OCI-LY7 (cell line): Measurements from ENCODE around the gene SKP2. TPM values are rescaled to one million over a fixed set of nuclear protein-coding genes. Genes with fewer than 3 reads are reported as not detected.

ENCODE experiments used
- BruUV-seq: library from RNA; stranded (reverse); fragments of 400-500 nt; replicated peaks from 2 replicates; lab custom pipeline; 2021; lab: Mats Ljungman, UMichigan
- CTCF ChIA-PET: fragments of 300-600 bp; sonication (Branson Sonifier 250); formaldehyde crosslinking; loops from one replicate; lab custom pipeline; 2022; ENCODE audit warnings: antibody characterized with exemption; ENCODE audit not compliant: unreplicated experiment; lab: Charles Lee
- POLR2A ChIA-PET: fragments of 300-600 bp; sonication (Branson Sonifier 250); formaldehyde crosslinking; loops from one replicate; lab custom pipeline; 2022; ENCODE audit warnings: antibody characterized with exemption; lab: Charles Lee
- DNase-seq: peaks from one replicate; pipeline ENCODE4 v3.0.0-alpha.2; 2015; ENCODE audit warnings: low spot score
- H2AFZ ChIP-seq: fragments of 200-600 bp; sonication (generic), shearing (Covaris generic); 2 replicates; pipeline ENCODE4 v1.6.1; 2014; ENCODE audit warnings: mild to moderate bottlenecking, antibody characterized with exemption, low read length, moderate library complexity
- H3K27ac ChIP-seq: fragments of 200-600 bp; sonication (generic); 2 replicates; pipeline ENCODE4 v1.5.1; 2014; ENCODE audit warnings: mixed run types, low read depth, mild to moderate bottlenecking, moderate library complexity, low read length, inconsistent platforms; ENCODE audit not compliant: poor library complexity, severe bottlenecking
- H3K36me3 ChIP-seq: fragments of 200-600 bp; sonication (generic); 2 replicates; pipeline ENCODE4 v1.6.1; 2014; ENCODE audit warnings: mild to moderate bottlenecking, antibody characterized with exemption, low read length, moderate library complexity, mixed read lengths; ENCODE audit not compliant: insufficient read depth
- H3K4me1 ChIP-seq: fragments of 200-600 bp; sonication (generic); 2 replicates; pipeline ENCODE4 v1.5.1; 2014; ENCODE audit warnings: mild to moderate bottlenecking, low read length; ENCODE audit not compliant: insufficient read depth, poor library complexity, severe bottlenecking
- H3K4me2 ChIP-seq: fragments of 200-600 bp; sonication (generic); 2 replicates; pipeline ENCODE4 v1.6.1; 2014; ENCODE audit warnings: mild to moderate bottlenecking, low read length
- H3K4me3 ChIP-seq: fragments of 200-600 bp; sonication (generic); 2 replicates; pipeline ENCODE4 v1.5.1; 2014; ENCODE audit warnings: mild to moderate bottlenecking, low read depth, low read length; ENCODE audit not compliant: poor library complexity, severe bottlenecking
- H3K79me2 ChIP-seq: fragments of 200-600 bp; sonication (generic); 2 replicates; pipeline ENCODE4 v1.6.1; 2016; ENCODE audit warnings: low read depth, mild to moderate bottlenecking, low read length, moderate library complexity, mixed read lengths; ENCODE audit not compliant: insufficient read depth
- H3K9me2 ChIP-seq: fragments of 200-600 bp; sonication (generic); 2 replicates; pipeline ENCODE4 v1.6.1; 2016; ENCODE audit warnings: mild to moderate bottlenecking, low read length, mixed read lengths; ENCODE audit not compliant: insufficient read depth
- H3K9me3 ChIP-seq: fragments of 200-600 bp; sonication (generic); 2 replicates; pipeline ENCODE4 v1.6.1; 2014; ENCODE audit warnings: mild to moderate bottlenecking, mixed run types, low read length, mixed read lengths
- H4K20me1 ChIP-seq: fragments of 200-600 bp; sonication (generic); 2 replicates; pipeline ENCODE4 v1.6.1; 2014; ENCODE audit warnings: mild to moderate bottlenecking, antibody characterized with exemption, low read length, moderate library complexity, mixed read lengths; ENCODE audit not compliant: insufficient read depth
- CTCF ChIP-seq: fragments of 200-600 bp; sonication (generic); conservative IDR thresholded peaks from 2 replicates; pipeline ENCODE4 v1.5.1; 2014; ENCODE audit warnings: mild to moderate bottlenecking, antibody characterized with exemption, low read length, moderate library complexity, mixed read lengths
- EZH2phosphoT487 ChIP-seq: fragments of 200-600 bp; sonication (generic); IDR thresholded peaks from 2 replicates; pipeline ENCODE4 v1.6.1; 2018; ENCODE audit warnings: low read depth, borderline replicate concordance, mild to moderate bottlenecking, mixed run types, antibody characterized with exemption, low read length, moderate library complexity, mixed read lengths
- intact Hi-C: fragments of 100-400 bp; cut with micrococcal nuclease; formaldehyde crosslinking; loops from one replicate; pipeline ENCODE4 v1.10.0; 2022; ENCODE audit not compliant: unreplicated experiment
- total RNA-seq, 2 experiments: library from RNA; depleted of rRNA in 1 of 2; stranded (reverse); fragments of >200 nt in 1 of 2; shearing (Covaris generic) in 1 of 2; gene quantifications; 2 replicates each; pipeline ENCODE4 v1.2.3, GENCODE V29; 2014 to 2022

The SKP2 gene
- total RNA-seq, 2 experiments from 2014 or later: 71.8 to 74.0 TPM

- TF ChIP-seq CTCF (no peak), EZH2phosphoT487 (no peak)
- Histone ChIP-seq H3K9me3 (no peaks in the 10 kb centered on the region), H3K36me3 (peaks cover 47% of the 10 kb centered on the region), H3K79me2 (no peaks in the 10 kb centered on the region), H4K20me1 (no peaks in the 10 kb centered on the region), H3K4me1 (no peaks in the 10 kb centered on the region), H2AFZ (no peak overlapping the region), H3K9me2 (no peaks in the 10 kb centered on the region), H3K4me3 (no peak overlapping the region), H3K27ac (no peak overlapping the region), H3K4me2 (no peak overlapping the region)
- POLR2A ChIA-PET: no interaction called here
- no peak for DNase-seq
- CTCF ChIA-PET: no interaction called here
- no TSS peak for BruUV-seq
- intact Hi-C loops: no loop called here
Observed at GRCh38 chr5:36108758-36109460, 43.0 kb upstream of the SKP2 start.

GRCh38 chr5:36111238-36111637 is 40.7 kb upstream of the SKP2 start:
- no TSS peak for BruUV-seq
- Histone ChIP-seq H3K4me1 (no peaks in the 10 kb centered on the region), H3K4me2 (no peak overlapping the region), H3K79me2 (no peaks in the 10 kb centered on the region), H3K9me2 (no peaks in the 10 kb centered on the region), H3K27ac (no peak overlapping the region), H2AFZ (no peak overlapping the region), H3K4me3 (no peak overlapping the region), H3K36me3 (peaks cover 47% of the 10 kb centered on the region), H3K9me3 (no peaks in the 10 kb centered on the region), H4K20me1 (no peaks in the 10 kb centered on the region)
- POLR2A ChIA-PET: no interaction called here
- intact Hi-C loops: no loop called here
- TF ChIP-seq CTCF (no peak), EZH2phosphoT487 (no peak)
- CTCF ChIA-PET: no interaction called here
- no peak for DNase-seq

- BruUV-seq: no TSS peak
- H3K79me2 ChIP-seq: no peaks in the 10 kb centered on the region
- H3K9me2 ChIP-seq: no peaks in the 10 kb centered on the region
- H3K36me3 ChIP-seq: peaks cover 48% of the 10 kb centered on the region
- ChIA-PET POLR2A (interaction anchor here (0.6 to 2.2 kb wide), 3 partner anchors 9 to 133 kb away, joined by 4 to 10 read pairs (median 8); partner anchors contain the start of genes LMBRD2 and SKP2), CTCF (interaction anchor here (0.5 kb wide), 1 partner anchor 1731 kb away, joined by 6 read pairs; no protein-coding TSS in a partner anchor)
- no peaks in the 10 kb centered on the region for H4K20me1 ChIP-seq
- intact Hi-C loops: no loop called here
- no peak overlapping the region for H3K4me3 ChIP-seq
- H3K9me3 ChIP-seq: peaks cover 5% of the 10 kb centered on the region; the same call in 1 of the 2 replicates
- H3K4me1 ChIP-seq: no peaks in the 10 kb centered on the region
- DNase-seq: no peak
- no peak overlapping the region for H3K4me2 ChIP-seq
- H3K27ac ChIP-seq: no peak overlapping the region
- no peak overlapping the region for H2AFZ ChIP-seq
- no peak for TF ChIP-seq CTCF
- TF ChIP-seq EZH2phosphoT487: no peak
Observed at GRCh38 chr5:36125868-36126267, 26.0 kb upstream of the SKP2 start.
